H1 (cell line): Measurements from ENCODE around the gene OXNAD1. TPM values are rescaled to one million over a fixed set of nuclear protein-coding genes. Genes with fewer than 3 reads are reported as not detected.

ENCODE experiments used
- CTCF ChIA-PET: fragments of 300-600 bp; sonication (Branson Sonifier 250); formaldehyde crosslinking; loops from one replicate; lab custom pipeline; 2021; ENCODE audit not compliant: partially characterized antibody; lab: Charles Lee
- POLR2A ChIA-PET: fragments of 300-600 bp; sonication (Branson Sonifier 250); formaldehyde crosslinking; loops from one replicate; lab custom pipeline; 2021; ENCODE audit warnings: inconsistent platforms; ENCODE audit not compliant: partially characterized antibody; lab: Charles Lee
- DNase-seq, 2 experiments: peaks; one replicate each; pipeline versions ENCODE4 v3.0.0 to v3.0.0-alpha.2; 2010 to 2022; ENCODE audit warnings: low spot score in 2 of 2, low read depth in 1 of 2, mixed read lengths in 1 of 2
- FAIRE-seq: peaks from 2 replicates; lab custom pipeline; 2011; peaks lifted over from hg19 to GRCh38; lab: Jason Lieb, UNC
- H2AFZ ChIP-seq: 2 replicates; pipeline ENCODE4 v1.8.1; 2012; ENCODE audit warnings: low read length, inconsistent platforms
- H2AK5ac ChIP-seq: 2 replicates; pipeline ENCODE4 v1.6.1; 2013; ENCODE audit warnings: low read depth, low read length
- H2BK120ac ChIP-seq: replicated peaks from 2 replicates; pipeline ENCODE3; 2013; ENCODE audit warnings: low read depth, low read length, inconsistent platforms
- H2BK12ac ChIP-seq: 2 replicates; pipeline ENCODE4 v1.6.1; 2013; ENCODE audit warnings: low read depth, low read length
- H2BK15ac ChIP-seq: 2 replicates; pipeline ENCODE4 v1.6.1; 2013; ENCODE audit warnings: low read length
- H2BK20ac ChIP-seq: 2 replicates; pipeline ENCODE4 v1.6.1; 2013; ENCODE audit warnings: low read length
- H2BK5ac ChIP-seq: 2 replicates; pipeline ENCODE4 v1.6.1; 2013; ENCODE audit warnings: low read depth, low read length
- H3K14ac ChIP-seq: 2 replicates; pipeline ENCODE4 v1.6.1; 2013; ENCODE audit warnings: inconsistent platforms; ENCODE audit not compliant: insufficient read length
- H3K18ac ChIP-seq: 2 replicates; pipeline ENCODE4 v1.6.1; 2013; ENCODE audit warnings: low read length; ENCODE audit errors: extremely low read depth
- H3K23ac ChIP-seq: 2 replicates; pipeline ENCODE4 v1.6.1; 2013; ENCODE audit warnings: inconsistent platforms; ENCODE audit not compliant: insufficient read length
- H3K23me2 ChIP-seq: 2 replicates; pipeline ENCODE4 v1.6.1; 2013; ENCODE audit warnings: low read depth, low read length
- H3K27ac ChIP-seq: 2 replicates; pipeline ENCODE4 v1.6.1; 2011; ENCODE audit warnings: low read depth, low read length, inconsistent platforms
- H3K27me3 ChIP-seq, 4 experiments: replicated peaks in 1 of 4; 1 replicate in 1 of 4; 2 replicates in 3 of 4; pipeline versions ENCODE4 v1.6.1 to v1.8.1; 2011 to 2013; ENCODE audit warnings: low read length in 3 of 4, mild to moderate bottlenecking in 3 of 4, inconsistent platforms in 2 of 4, mixed read lengths in 2 of 4, moderate library complexity in 1 of 4; ENCODE audit not compliant: control insufficient read depth in 3 of 4, insufficient read depth in 3 of 4; ENCODE audit errors: extremely low read depth in 1 of 4
- H3K36me3 ChIP-seq, 4 experiments: 2 replicates each; pipeline versions ENCODE4 v1.6.1 to v1.8.1; 2011 to 2013; ENCODE audit warnings: mild to moderate bottlenecking in 4 of 4, low read length in 3 of 4, moderate library complexity in 2 of 4, control low read depth in 1 of 4, inconsistent platforms in 1 of 4; ENCODE audit not compliant: insufficient read depth in 4 of 4, control insufficient read depth in 2 of 4
- H3K4ac ChIP-seq: replicated peaks from 2 replicates; pipeline ENCODE3; 2013; ENCODE audit warnings: low read length, low read depth, mixed read lengths, inconsistent platforms; ENCODE audit not compliant: insufficient read length
- H3K4me1 ChIP-seq, 4 experiments: replicated peaks in 1 of 4; 1 replicate in 1 of 4; 2 replicates in 3 of 4; pipeline versions ENCODE4 v1.6.1 to v1.8.1; 2011 to 2013; ENCODE audit warnings: low read length in 3 of 4, inconsistent platforms in 2 of 4, mixed read lengths in 1 of 4; ENCODE audit not compliant: insufficient read depth in 4 of 4, control insufficient read depth in 3 of 4
- H3K4me2 ChIP-seq, 2 experiments: 2 replicates each; pipeline versions ENCODE4 v1.6.1 to v1.8.1; 2011 to 2013; ENCODE audit warnings: low read depth in 2 of 2, low read length in 2 of 2, control low read depth in 1 of 2, inconsistent platforms in 1 of 2, mild to moderate bottlenecking in 1 of 2; ENCODE audit not compliant: insufficient read depth in 1 of 2
- H3K4me3 ChIP-seq, 4 experiments: fragments of 200-600, 300-600 bp in 1 of 4; sonication (generic), shearing (Covaris generic), sonication (Bioruptor Twin) in 1 of 4; 2 replicates each; pipeline versions ENCODE4 v1.5.1 to v1.8.1; 2011 to 2016; ENCODE audit warnings: low read length in 4 of 4, low read depth in 3 of 4, control low read depth in 2 of 4, inconsistent platforms in 2 of 4, mild to moderate bottlenecking in 2 of 4, mixed read lengths in 1 of 4, moderate library complexity in 1 of 4; ENCODE audit not compliant: insufficient read depth in 2 of 4; ENCODE audit errors: extremely low read depth in 1 of 4
- H3K56ac ChIP-seq: replicated peaks from 2 replicates; pipeline ENCODE3; 2013; ENCODE audit warnings: low read depth, mild to moderate bottlenecking, mixed read lengths, low read length, inconsistent platforms; ENCODE audit not compliant: insufficient read length
- H3K79me1 ChIP-seq: 2 replicates; pipeline ENCODE4 v1.6.1; 2013; ENCODE audit warnings: low read depth, low read length, control low read depth
- H3K79me2 ChIP-seq, 2 experiments: 2 replicates each; pipeline versions ENCODE4 v1.6.1 to v1.8.1; 2012 to 2013; ENCODE audit warnings: low read length in 2 of 2, mild to moderate bottlenecking in 2 of 2, inconsistent platforms in 1 of 2; ENCODE audit not compliant: insufficient read depth in 2 of 2, control insufficient read depth in 1 of 2
- H3K9ac ChIP-seq, 4 experiments: replicated peaks in 1 of 4; 1 replicate in 1 of 4; 2 replicates in 3 of 4; pipeline versions ENCODE4 v1.6.1 to v1.8.1; 2011 to 2013; ENCODE audit warnings: low read depth in 3 of 4, low read length in 3 of 4, control low read depth in 2 of 4, mild to moderate bottlenecking in 2 of 4, moderate library complexity in 2 of 4, inconsistent platforms in 1 of 4; ENCODE audit errors: extremely low read depth in 1 of 4
- H3K9me3 ChIP-seq, 2 experiments: 2 replicates each; pipeline versions ENCODE4 v1.6.1 to v1.8.1; 2012 to 2013; ENCODE audit warnings: mild to moderate bottlenecking in 2 of 2, moderate library complexity in 2 of 2, control low read depth in 1 of 2, inconsistent platforms in 1 of 2, low read depth in 1 of 2, low read length in 1 of 2, mixed read lengths in 1 of 2; ENCODE audit not compliant: insufficient read depth in 2 of 2
- H4K20me1 ChIP-seq, 2 experiments: replicated peaks in 1 of 2; 2 replicates each; pipeline versions ENCODE3 to v1.8.1; 2011 to 2013; ENCODE audit warnings: inconsistent platforms in 2 of 2, low read length in 2 of 2, mild to moderate bottlenecking in 1 of 2; ENCODE audit not compliant: insufficient read depth in 2 of 2, control insufficient read depth in 1 of 2
- H4K5ac ChIP-seq: 2 replicates; pipeline ENCODE4 v1.6.1; 2013; ENCODE audit warnings: low read length, low read depth, mixed read lengths, inconsistent platforms; ENCODE audit not compliant: insufficient read length
- H4K8ac ChIP-seq: 2 replicates; pipeline ENCODE4 v1.8.0; 2013; ENCODE audit warnings: mild to moderate bottlenecking, moderate library complexity, low read length, inconsistent platforms; ENCODE audit not compliant: insufficient read depth; ENCODE audit errors: extremely low read depth
- H4K91ac ChIP-seq: replicated peaks from 2 replicates; pipeline ENCODE3; 2013; ENCODE audit warnings: low read length, mixed read lengths, inconsistent platforms; ENCODE audit not compliant: insufficient read length
- BCL11A ChIP-seq, 2 experiments: IDR thresholded peaks; one replicate each; pipeline ENCODE4 v1.6.1; 2011; ENCODE audit warnings: low read depth in 2 of 2, low read length in 2 of 2, mild to moderate bottlenecking in 2 of 2
- CBX8 ChIP-seq: fragments of 300-800, 300-1000 bp; sonication (generic); IDR thresholded peaks from 2 replicates; pipeline ENCODE4 v1.7.1; 2016; ENCODE audit warnings: low read depth, low read length, borderline replicate concordance
- KDM5A ChIP-seq: fragments of 200-600 bp; IDR thresholded peaks from 2 replicates; pipeline ENCODE4 v1.7.1; 2012; ENCODE audit warnings: mild to moderate bottlenecking, low read length, inconsistent platforms, mixed read lengths
- SRF ChIP-seq: IDR thresholded peaks from 2 replicates; pipeline ENCODE4 v1.6.1; 2011; ENCODE audit warnings: mild to moderate bottlenecking, low read depth, low read length, moderate library complexity
- WGBS, 2 experiments: shearing (Covaris generic) in 1 of 2; methylation state at CpG; one replicate each; pipeline versions ENCODE4 v1.1.6 to v1.1.7; 2013 to 2015; ENCODE audit warnings: low lambda C conversion rate in 2 of 2, mixed read lengths in 2 of 2, inconsistent platforms in 1 of 2, low coverage in 1 of 2, missing lambda C conversion rate in 1 of 2; ENCODE audit not compliant: insufficient replicate concordance in 2 of 2, insufficient coverage in 1 of 2, insufficient read length in 1 of 2; ENCODE audit errors: extremely low coverage in 1 of 2, missing lambda C conversion rate in 1 of 2; 5-methylcytosine and 5-hydroxymethylcytosine counted together
- polyA plus RNA-seq, 7 experiments: library from polyadenylated mRNA; depleted of rRNA in 3 of 7; stranded (reverse) in 5 of 7; unstranded in 2 of 7; fragments of >200 nt in 5 of 7; fragments of 200-250 nt in 2 of 7; gene quantifications; 1 replicate in 5 of 7; 2 replicates in 1 of 7; 4 replicates in 1 of 7; pipeline versions ENCODE4 v1.2.1 to v1.2.3, GENCODE V29; 2011 to 2013; ENCODE audit warnings: missing spikeins in 2 of 7, mixed read lengths in 2 of 7
- total RNA-seq: library from RNA; stranded (reverse); fragmentation: NEBNext Ultra II Directional; extraction: Animal tissue kit (Norgen Biotek cat#: 25700); gene quantifications from 2 replicates; pipeline ENCODE4 v1.2.1, GENCODE V29; 2021

Gene OXNAD1
- total and polyA plus RNA-seq, 2 of the 8 experiments (the other 6 are each of a cell fraction or from before 2014, with no cell fraction given) = 14.9 to 24.8 TPM

DNA sequence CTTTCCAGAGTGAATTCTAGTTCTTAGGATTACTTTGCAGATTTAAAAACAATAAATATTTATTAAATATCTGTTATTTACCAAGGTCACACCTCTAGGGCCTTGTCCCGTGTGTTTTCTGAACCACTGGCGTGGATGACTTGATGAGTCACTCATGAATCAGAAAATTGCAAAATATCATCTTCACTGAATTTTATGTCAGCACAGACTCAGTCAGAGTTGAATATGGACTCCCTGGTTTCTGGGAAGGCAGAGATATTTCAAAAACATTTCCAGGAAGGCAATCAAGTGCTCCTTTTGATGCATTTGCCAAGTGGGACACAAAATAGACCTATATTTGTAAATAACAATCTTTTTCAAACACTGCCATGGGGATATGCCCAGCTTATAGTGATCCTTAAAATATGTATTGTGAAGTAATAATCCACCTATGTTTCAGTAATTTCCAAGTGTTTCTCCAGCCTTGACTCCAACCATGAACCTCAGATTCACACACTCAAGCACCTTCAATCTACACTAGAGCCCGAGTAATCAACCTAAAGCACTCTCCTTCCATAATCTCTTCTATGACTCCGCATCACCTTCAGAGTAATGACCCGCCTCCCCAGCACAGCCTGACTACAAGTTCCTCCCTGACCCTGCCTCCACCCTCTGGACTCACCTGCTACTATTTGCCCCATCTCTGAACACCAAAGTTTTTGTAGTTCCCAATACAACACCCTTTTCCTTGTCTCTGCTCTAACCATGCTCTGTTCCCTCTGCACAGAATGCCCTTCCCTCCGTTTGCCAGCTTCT lies 24.6 kb upstream of the OXNAD1 start:
- Histone ChIP-seq H2BK15ac (no peak overlapping the region), H2BK120ac (no peak overlapping the region), H3K14ac (no peak overlapping the region), H4K20me1 (no peaks in the 10 kb centered on the region), H4K8ac (no peak overlapping the region), H4K5ac (no peak overlapping the region), H2BK20ac (no peak overlapping the region), H3K18ac (no peak overlapping the region), H2BK5ac (no peak overlapping the region), H2BK12ac (no peak overlapping the region), H3K9me3 (no peaks in the 10 kb centered on the region), H3K4ac (no peak overlapping the region), H2AK5ac (no peak overlapping the region), H3K27me3 (no peaks in the 10 kb centered on the region), H3K79me2 (no peaks in the 10 kb centered on the region), H3K4me3 (no peak overlapping the region), H2AFZ (no peak overlapping the region), H3K56ac (no peak overlapping the region), H4K91ac (no peak overlapping the region), H3K9ac (no peak overlapping the region), H3K4me2 (no peak overlapping the region), H3K27ac (no peak overlapping the region), H3K4me1 (no peaks in the 10 kb centered on the region), H3K23me2 (no peaks in the 10 kb centered on the region), H3K36me3 (no peaks in the 10 kb centered on the region), H3K79me1 (no peaks in the 10 kb centered on the region), H3K23ac (no peak overlapping the region)
- DNase-seq (no peak), FAIRE-seq (no peak)
- WGBS, 2 experiments = 80% methylated on average over 6 of the region's 6 CpGs; no CpG with 5 or more reads in 1 of the 2 experiments
- ChIA-PET POLR2A (no interaction called here), CTCF (interaction anchor here (1.1 to 1.6 kb wide), 2 partner anchors 27 to 192 kb away, joined by 3 to 5 read pairs; no protein-coding TSS in a partner anchor)
- TF ChIP-seq SRF (no peak), BCL11A (IDR thresholded peaks at IDR 0.05; ENCODE audit: low read depth in 2 of 2, low read length in 2 of 2) (no peak), KDM5A (no peak), CBX8 (no peak)
